ENCODE results near the gene HNRNPUL1.

DNA sequence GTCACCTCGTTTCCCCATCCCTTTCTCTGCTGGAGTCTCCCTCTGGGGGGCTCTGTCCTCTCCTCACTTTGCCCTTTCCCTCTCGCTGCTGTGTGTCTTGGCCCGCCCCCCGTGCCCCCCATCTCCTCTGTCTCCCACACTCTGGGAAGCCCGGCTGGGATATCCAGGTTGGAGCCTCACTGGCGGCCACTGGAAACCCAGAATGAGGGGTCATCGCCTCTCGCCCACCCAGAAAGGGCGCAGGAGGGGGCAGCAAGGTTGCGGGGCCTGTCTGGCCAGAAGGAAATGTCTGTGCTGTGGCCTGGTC is 61.4 kb downstream of the HNRNPUL1 start:
- no peak for TF ChIP-seq POLR2A (IDR thresholded peaks at IDR 0.05)
- TF ChIP-seq, protein P1, sequence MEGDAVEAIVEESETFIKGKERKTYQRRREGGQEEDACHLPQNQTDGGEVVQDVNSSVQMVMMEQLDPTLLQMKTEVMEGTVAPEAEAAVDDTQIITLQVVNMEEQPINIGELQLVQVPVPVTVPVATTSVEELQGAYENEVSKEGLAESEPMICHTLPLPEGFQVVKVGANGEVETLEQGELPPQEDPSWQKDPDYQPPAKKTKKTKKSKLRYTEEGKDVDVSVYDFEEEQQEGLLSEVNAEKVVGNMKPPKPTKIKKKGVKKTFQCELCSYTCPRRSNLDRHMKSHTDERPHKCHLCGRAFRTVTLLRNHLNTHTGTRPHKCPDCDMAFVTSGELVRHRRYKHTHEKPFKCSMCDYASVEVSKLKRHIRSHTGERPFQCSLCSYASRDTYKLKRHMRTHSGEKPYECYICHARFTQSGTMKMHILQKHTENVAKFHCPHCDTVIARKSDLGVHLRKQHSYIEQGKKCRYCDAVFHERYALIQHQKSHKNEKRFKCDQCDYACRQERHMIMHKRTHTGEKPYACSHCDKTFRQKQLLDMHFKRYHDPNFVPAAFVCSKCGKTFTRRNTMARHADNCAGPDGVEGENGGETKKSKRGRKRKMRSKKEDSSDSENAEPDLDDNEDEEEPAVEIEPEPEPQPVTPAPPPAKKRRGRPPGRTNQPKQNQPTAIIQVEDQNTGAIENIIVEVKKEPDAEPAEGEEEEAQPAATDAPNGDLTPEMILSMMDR (IDR thresholded peaks at IDR 0.05), result no peak

Measured in body of pancreas (tissue), 4 donors.